HepG2 (cell line): Measurements from ENCODE around the gene SERTAD1. TPM values are rescaled to one million over a fixed set of nuclear protein-coding genes. Genes with fewer than 3 reads are reported as not detected.

Experiments used
- ATAC-seq: fragments of 200-7000 bp; cut with Tn5 transposase; 3 replicates; pipeline ENCODE4 v1.9.1; 2020; ENCODE audit warnings: mild to moderate bottlenecking, moderate library complexity
- BruUV-seq: library from RNA; stranded (reverse); fragments of 400-500 nt; replicated peaks from 2 replicates; lab custom pipeline; 2021; lab: Mats Ljungman, UMichigan
- CTCF ChIA-PET: fragments of 300-600 bp; formaldehyde crosslinking; extraction: SDS; loops from one replicate; lab custom pipeline; 2021; ENCODE audit warnings: low total read pairs, inconsistent platforms, low intra/inter-chr PET ratio; lab: Yijun Ruan, JAX
- POLR2A ChIA-PET: fragments of 350-600 bp; sonication (Branson Sonifier 250); formaldehyde crosslinking; loops from one replicate; lab custom pipeline; 2020; ENCODE audit warnings: antibody characterized with exemption, inconsistent platforms; lab: Yijun Ruan, JAX
- DNase-seq: peaks from one replicate; pipeline ENCODE4 v3.0.0-alpha.2; 2015; ENCODE audit warnings: low spot score
- FAIRE-seq: peaks from 3 replicates; lab custom pipeline; 2011; peaks lifted over from hg19 to GRCh38; lab: Jason Lieb, UNC
- H2AFZ ChIP-seq: one replicate; pipeline ENCODE4 v1.6.1; 2011; ENCODE audit warnings: low read length, inconsistent platforms
- H3K27ac ChIP-seq: fragments of 300-600 bp; 3 replicates; pipeline ENCODE4 v1.8.0; 2011; ENCODE audit warnings: mixed run types, mild to moderate bottlenecking, mixed read lengths, low read length, inconsistent platforms; ENCODE audit not compliant: insufficient read depth; ENCODE audit errors: extremely low read length
- H3K27me3 ChIP-seq, 2 experiments: fragments of 200-600 bp in 1 of 2; 2 replicates in 1 of 2; 3 replicates in 1 of 2; pipeline versions ENCODE4 v1.6.0 to v1.8.0; 2011; ENCODE audit warnings: low read length in 2 of 2, mild to moderate bottlenecking in 2 of 2, moderate library complexity in 2 of 2, inconsistent platforms in 1 of 2; ENCODE audit not compliant: insufficient read depth in 2 of 2, control insufficient read depth in 1 of 2
- H3K36me3 ChIP-seq, 2 experiments: fragments of 200-600 bp in 1 of 2; replicated peaks in 1 of 2; 2 replicates in 1 of 2; 3 replicates in 1 of 2; pipeline versions ENCODE4 v1.5.1 to v1.8.0; 2011; ENCODE audit warnings: low read length in 2 of 2, inconsistent platforms in 1 of 2; ENCODE audit not compliant: insufficient read depth in 2 of 2, control insufficient read depth in 1 of 2
- H3K4me1 ChIP-seq: 2 replicates; pipeline ENCODE4 v1.5.1; 2012; ENCODE audit warnings: low read length, inconsistent platforms; ENCODE audit not compliant: insufficient read depth
- H3K4me2 ChIP-seq: 2 replicates; pipeline ENCODE4 v1.6.0; 2011; ENCODE audit warnings: low read depth, low read length, inconsistent platforms
- H3K4me3 ChIP-seq, 3 experiments: fragments of 200-600 bp in 1 of 3; sonication (generic), shearing (Covaris generic) in 1 of 3; replicated peaks in 1 of 3; 2 replicates each; pipeline ENCODE4 v1.5.1; 2011 to 2016; ENCODE audit warnings: low read length in 3 of 3, inconsistent platforms in 2 of 3, low read depth in 2 of 3, mild to moderate bottlenecking in 2 of 3, control low read depth in 1 of 3, mixed read lengths in 1 of 3; ENCODE audit not compliant: insufficient read depth in 1 of 3
- H3K79me2 ChIP-seq: one replicate; pipeline ENCODE4 v1.6.1; 2011; ENCODE audit warnings: low read length, inconsistent platforms; ENCODE audit not compliant: insufficient read depth
- H3K9ac ChIP-seq: 2 replicates; pipeline ENCODE4 v1.6.0; 2011; ENCODE audit warnings: mild to moderate bottlenecking, low read depth, low read length, inconsistent platforms; ENCODE audit not compliant: insufficient read depth
- H3K9me3 ChIP-seq: 2 replicates; pipeline ENCODE4 v1.5.1; 2012; ENCODE audit warnings: mild to moderate bottlenecking, low read length
- H4K20me1 ChIP-seq: 2 replicates; pipeline ENCODE4 v1.6.0; 2011; ENCODE audit warnings: inconsistent platforms, mild to moderate bottlenecking, low read length, moderate library complexity; ENCODE audit not compliant: insufficient read depth
- AHR ChIP-seq: IDR thresholded peaks from 2 replicates; pipeline ENCODE4 v1.6.1; 2018; ENCODE audit warnings: missing genetic modification reagents, missing compliant biosample characterization
- ELF4 ChIP-seq: sonication (generic); formaldehyde crosslinking; IDR thresholded peaks from 2 replicates; pipeline ENCODE4 v1.5.0; 2020; ENCODE audit warnings: missing genetic modification reagents, mild to moderate bottlenecking, moderate library complexity, borderline replicate concordance
- HCFC1 ChIP-seq: fragments of 150-350 bp; IDR thresholded peaks from 2 replicates; pipeline ENCODE4 v1.6.1; 2014; ENCODE audit warnings: low read depth, low read length
- KMT2A ChIP-seq: sonication (generic); formaldehyde crosslinking; IDR thresholded peaks from 2 replicates; pipeline ENCODE4 v1.4.0; 2020; ENCODE audit warnings: missing genetic modification reagents
- MED1 ChIP-seq: sonication (generic); formaldehyde crosslinking; IDR thresholded peaks from 2 replicates; pipeline ENCODE4 v1.4.0; 2020; ENCODE audit warnings: missing genetic modification reagents
- MTF1 ChIP-seq: sonication (generic); formaldehyde crosslinking; IDR thresholded peaks from 2 replicates; pipeline ENCODE4 v1.5.0; 2020; ENCODE audit warnings: missing genetic modification reagents
- NR2F1 ChIP-seq, 2 experiments: fragments of 450-650 bp in 1 of 2; formaldehyde crosslinking in 1 of 2; IDR thresholded peaks; 2 replicates each; pipeline versions ENCODE4 v1.5.0 to v1.6.1; 2016 to 2020; ENCODE audit warnings: mild to moderate bottlenecking in 1 of 2, missing compliant biosample characterization in 1 of 2, missing genetic modification reagents in 1 of 2, moderate library complexity in 1 of 2
- PHB2 ChIP-seq: fragments of 450-650 bp; IDR thresholded peaks from 2 replicates; pipeline ENCODE4 v1.6.1; 2018; ENCODE audit not compliant: partially characterized antibody
- RORA ChIP-seq: sonication (generic); formaldehyde crosslinking; IDR thresholded peaks from 2 replicates; pipeline ENCODE4 v1.5.0; 2020; ENCODE audit warnings: mild to moderate bottlenecking, missing genetic modification reagents, moderate library complexity
- ZBTB1 ChIP-seq: sonication (generic); formaldehyde crosslinking; IDR thresholded peaks from 2 replicates; pipeline ENCODE4 v1.4.0; 2020; ENCODE audit warnings: missing genetic modification reagents, borderline replicate concordance
- ZMAT3 ChIP-seq: sonication (generic); formaldehyde crosslinking; conservative IDR thresholded peaks from 2 replicates; pipeline ENCODE4 v1.7.0; 2021; ENCODE audit warnings: missing genetic modification reagents
- ZMYM3 ChIP-seq: sonication (generic); formaldehyde crosslinking; IDR thresholded peaks from 2 replicates; pipeline ENCODE4 v1.5.1; 2020; ENCODE audit warnings: mild to moderate bottlenecking, missing genetic modification reagents
- ZNF20 ChIP-seq: sonication (generic); formaldehyde crosslinking; IDR thresholded peaks from 2 replicates; pipeline ENCODE4 v1.4.0; 2020; ENCODE audit warnings: mild to moderate bottlenecking, moderate library complexity, missing genetic modification reagents
- ZNF350 ChIP-seq: sonication (generic); formaldehyde crosslinking; IDR thresholded peaks from 2 replicates; pipeline ENCODE4 v1.4.0; 2020; ENCODE audit warnings: mild to moderate bottlenecking, low read depth, missing genetic modification reagents, borderline replicate concordance
- WGBS: methylation state at CpG from one replicate; pipeline ENCODE4 v1.1.6; 2017; ENCODE audit warnings: low lambda C conversion rate; 5-methylcytosine and 5-hydroxymethylcytosine counted together
- in situ Hi-C: cut with HindIII; loops from 2 replicates; pipeline ENCODE4 v1.10.0; 2017; ENCODE audit warnings: low pct_unique_long_range_greater_than_20kb; ENCODE audit not compliant: extremely low pct_ligation_motif_present
- intact Hi-C: fragments of 100-400 bp; cut with micrococcal nuclease; formaldehyde crosslinking; loops from one replicate; pipeline ENCODE4 v1.10.0; 2022; ENCODE audit not compliant: unreplicated experiment
- polyA plus RNA-seq, 8 experiments: library from polyadenylated mRNA; depleted of rRNA in 3 of 8; stranded (reverse) in 7 of 8; unstranded in 1 of 8; fragments of >200 nt; fragmentation: Illumina TruSeq in 4 of 8; extraction: Trizol in 4 of 8; gene quantifications; 2 replicates each; pipeline versions ENCODE4 v1.2.1 to v1.2.3, GENCODE V29; 2011 to 2016; ENCODE audit warnings: low read depth in 4 of 8, missing spikeins in 1 of 8, mixed read lengths in 1 of 8; ENCODE audit not compliant: insufficient read depth in 1 of 8
- total RNA-seq, 5 experiments: library from RNA; depleted of rRNA; stranded (reverse); fragments of >200 nt; fragmentation: Illumina TruSeq; extraction: Trizol; gene quantifications; 2 replicates each; pipeline ENCODE4 v1.2.3, GENCODE V29; 2016; ENCODE audit warnings: low read depth in 1 of 5
- TF ChIP-seq, protein P1 (sequence below), 2 experiments: fragments of 450-650 bp in 1 of 2; sonication (generic) in 1 of 2; formaldehyde crosslinking in 1 of 2; IDR thresholded peaks; 2 replicates each; pipeline versions ENCODE4 v1.6.1 to v1.8.0; 2016 to 2022; ENCODE audit warnings: antibody characterized with exemption in 1 of 2, mild to moderate bottlenecking in 1 of 2, missing genetic modification reagents in 1 of 2

Gene SERTAD1
- total and polyA plus RNA-seq, 2 of the 13 experiments (the other 11 are each of a cell fraction or from before 2014, with no cell fraction given), result 4.3 to 4.5 TPM

DNA sequence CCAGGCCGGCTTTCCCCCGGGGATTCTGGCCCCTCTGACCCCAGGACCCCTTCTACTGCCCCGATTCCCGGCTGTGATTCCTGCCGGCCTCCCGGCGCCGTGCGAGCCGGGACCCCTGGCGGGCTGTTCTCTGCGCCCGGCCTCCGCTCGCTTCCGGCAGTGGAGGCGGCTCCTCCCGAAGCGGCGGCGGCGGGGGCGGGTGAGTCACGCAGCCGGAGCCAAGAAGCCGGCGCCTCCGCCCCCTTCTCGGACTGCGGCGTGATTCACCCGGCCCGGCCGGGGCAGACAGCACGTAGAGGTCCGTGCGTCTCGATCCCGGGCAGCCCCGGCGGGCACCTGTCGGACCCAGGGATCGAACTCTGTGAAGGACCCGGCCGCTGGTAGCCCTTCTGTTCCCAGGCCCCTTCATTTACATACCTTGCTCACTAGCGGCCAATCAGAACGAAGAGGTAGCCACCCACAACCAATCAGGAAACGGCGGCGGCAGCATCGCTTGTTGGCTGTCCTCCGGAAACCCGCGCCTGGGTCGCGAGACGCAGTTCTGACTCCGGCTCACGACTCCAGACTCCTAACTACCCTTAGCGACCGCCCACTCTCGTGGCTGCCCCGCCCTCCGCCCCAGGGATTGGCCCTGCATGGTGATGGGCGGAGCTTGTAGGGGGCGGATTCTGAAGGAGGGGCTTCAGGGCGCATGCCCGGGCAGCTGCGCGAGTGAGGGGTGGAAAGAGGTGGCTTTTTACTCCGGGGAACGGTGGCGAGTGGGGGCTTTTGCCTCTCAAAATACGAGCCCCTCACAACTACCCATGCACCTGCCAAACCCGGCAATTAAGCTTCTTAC is at the start of gene SERTAD1 (continued):
- TF ChIP-seq ZMYM3 (no peak), MED1 (CRISPR knock-in tag) (peak; percentile 44), AHR (CRISPR knock-in tag) (peak; percentile 14; the same call in 1 of the 2 replicates)

DNA sequence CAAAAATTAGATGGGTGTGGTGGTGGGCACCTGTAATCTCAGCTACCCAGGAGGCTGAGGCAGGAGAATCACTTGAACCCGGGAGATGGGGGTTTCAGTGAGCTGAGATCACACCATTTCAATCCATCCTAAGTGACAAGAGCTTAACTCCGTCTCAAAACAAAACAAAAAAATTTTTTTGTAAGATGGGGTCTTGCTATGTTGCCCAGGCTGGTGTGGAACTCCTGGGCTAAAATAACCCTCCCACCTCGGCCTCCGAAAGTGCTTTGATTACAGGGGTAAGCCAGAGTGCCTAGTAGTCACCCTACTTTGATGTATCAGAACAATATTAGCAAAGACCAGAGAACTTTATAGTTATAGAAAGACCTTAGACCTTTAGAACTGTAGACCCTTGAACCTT is 48.9 kb upstream of the SERTAD1 start:
- ATAC-seq, result no peak
- Histone ChIP-seq H3K4me2 (no peak overlapping the region), H3K27ac (no peak overlapping the region), H3K9ac (no peak overlapping the region), H3K9me3 (no peaks in the 10 kb centered on the region), H3K36me3 (no peaks in the 10 kb centered on the region), H3K27me3 (no peaks in the 10 kb centered on the region), H4K20me1 (no peaks in the 10 kb centered on the region), H2AFZ (no peak overlapping the region), H3K79me2 (no peaks in the 10 kb centered on the region), H3K4me3 (no peak overlapping the region), H3K4me1 (no peaks in the 10 kb centered on the region)
- intact Hi-C loops, result no loop called here
- no peak for DNase-seq
- no TSS peak for BruUV-seq
- no peak for FAIRE-seq
- in situ Hi-C loops, result no loop called here
- WGBS, result 28% methylated on average over 4 of the region's 4 CpGs
- POLR2A ChIA-PET, result no interaction called here
- CTCF ChIA-PET, result no interaction called here
- TF ChIP-seq KMT2A (CRISPR knock-in tag) (no peak), NR2F1 (CRISPR knock-in tag; IDR thresholded peaks at IDR 0.05) (no peak), ZMAT3 (CRISPR knock-in tag) (no peak), PHB2 (no peak), ZNF20 (no peak), MTF1 (no peak), ELF4 (no peak), RORA (CRISPR knock-in tag) (no peak), ZBTB1 (no peak), HCFC1 (no peak), ZNF350 (no peak)
- TF ChIP-seq, protein P1, sequence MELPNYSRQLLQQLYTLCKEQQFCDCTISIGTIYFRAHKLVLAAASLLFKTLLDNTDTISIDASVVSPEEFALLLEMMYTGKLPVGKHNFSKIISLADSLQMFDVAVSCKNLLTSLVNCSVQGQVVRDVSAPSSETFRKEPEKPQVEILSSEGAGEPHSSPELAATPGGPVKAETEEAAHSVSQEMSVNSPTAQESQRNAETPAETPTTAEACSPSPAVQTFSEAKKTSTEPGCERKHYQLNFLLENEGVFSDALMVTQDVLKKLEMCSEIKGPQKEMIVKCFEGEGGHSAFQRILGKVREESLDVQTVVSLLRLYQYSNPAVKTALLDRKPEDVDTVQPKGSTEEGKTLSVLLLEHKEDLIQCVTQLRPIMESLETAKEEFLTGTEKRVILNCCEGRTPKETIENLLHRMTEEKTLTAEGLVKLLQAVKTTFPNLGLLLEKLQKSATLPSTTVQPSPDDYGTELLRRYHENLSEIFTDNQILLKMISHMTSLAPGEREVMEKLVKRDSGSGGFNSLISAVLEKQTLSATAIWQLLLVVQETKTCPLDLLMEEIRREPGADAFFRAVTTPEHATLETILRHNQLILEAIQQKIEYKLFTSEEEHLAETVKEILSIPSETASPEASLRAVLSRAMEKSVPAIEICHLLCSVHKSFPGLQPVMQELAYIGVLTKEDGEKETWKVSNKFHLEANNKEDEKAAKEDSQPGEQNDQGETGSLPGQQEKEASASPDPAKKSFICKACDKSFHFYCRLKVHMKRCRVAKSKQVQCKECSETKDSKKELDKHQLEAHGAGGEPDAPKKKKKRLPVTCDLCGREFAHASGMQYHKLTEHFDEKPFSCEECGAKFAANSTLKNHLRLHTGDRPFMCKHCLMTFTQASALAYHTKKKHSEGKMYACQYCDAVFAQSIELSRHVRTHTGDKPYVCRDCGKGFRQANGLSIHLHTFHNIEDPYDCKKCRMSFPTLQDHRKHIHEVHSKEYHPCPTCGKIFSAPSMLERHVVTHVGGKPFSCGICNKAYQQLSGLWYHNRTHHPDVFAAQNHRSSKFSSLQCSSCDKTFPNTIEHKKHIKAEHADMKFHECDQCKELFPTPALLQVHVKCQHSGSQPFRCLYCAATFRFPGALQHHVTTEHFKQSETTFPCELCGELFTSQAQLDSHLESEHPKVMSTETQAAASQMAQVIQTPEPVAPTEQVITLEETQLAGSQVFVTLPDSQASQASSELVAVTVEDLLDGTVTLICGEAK (IDR thresholded peaks at IDR 0.05), result no peak
- TF ChIP-seq, protein P1 (CRISPR knock-in tag; IDR thresholded peaks at IDR 0.05), result no peak
